Measurements from ENCODE around the gene VPS8. TPM values are rescaled to one million over a fixed set of nuclear protein-coding genes. Genes with fewer than 3 reads are reported as not detected.

VPS8 gene
- total and polyA plus RNA-seq, 2 of the 8 experiments (the other 6 are each of a cell fraction or from before 2014, with no cell fraction given): 13.0 to 41.0 TPM

DNA sequence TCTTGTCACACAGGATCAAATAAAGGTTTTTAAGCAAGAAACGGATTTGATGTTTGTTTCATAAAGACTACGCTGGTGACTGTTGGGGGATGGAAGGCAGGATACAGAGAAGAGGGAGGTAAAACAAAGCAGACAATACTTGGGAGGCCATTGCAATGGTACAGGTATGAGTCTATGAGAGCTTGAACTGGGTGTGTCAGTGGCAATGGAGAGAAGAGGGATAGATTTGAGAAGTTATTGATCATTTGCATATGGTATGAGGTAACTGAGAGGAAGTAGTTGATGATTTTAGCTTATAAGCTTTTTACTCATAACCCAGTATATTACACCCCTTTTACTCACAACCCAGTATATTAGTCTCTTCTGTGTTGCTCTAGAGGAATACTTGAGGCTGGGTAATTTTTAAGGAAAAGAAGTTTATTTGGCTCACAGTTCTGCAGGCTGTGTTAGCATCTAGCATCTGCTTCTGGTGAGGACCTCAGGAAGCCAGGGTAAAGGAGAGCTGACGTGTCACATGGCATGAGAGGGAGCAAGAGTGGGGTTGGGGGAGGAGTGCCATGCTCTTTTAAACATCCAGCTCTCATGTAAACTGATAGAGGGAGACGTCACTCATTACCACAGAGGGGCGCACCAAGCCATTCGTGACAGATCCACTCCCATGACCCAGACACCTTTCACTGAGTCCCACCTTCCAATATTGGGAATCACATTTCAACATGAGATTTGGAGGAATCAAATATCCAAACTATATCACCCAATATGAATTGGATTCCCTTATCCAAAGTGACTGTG lies 153.9 kb downstream of the VPS8 start:
- Histone ChIP-seq H3K79me2 (ENCODE audit: control insufficient read depth in 1 of 2, insufficient read depth in 2 of 2, low read length in 2 of 2) (no peaks in the 10 kb centered on the region), H3K4me2 (ENCODE audit: insufficient read depth in 1 of 2, low read depth in 2 of 2, low read length in 2 of 2) (no peak overlapping the region), H3K4me3 (ENCODE audit: extremely low read depth in 1 of 4, insufficient read depth in 2 of 4, low read depth in 3 of 4, low read length in 4 of 4) (no peak overlapping the region), H3K4ac (replicated peaks; ENCODE audit: insufficient read length, low read depth, low read length) (no peak overlapping the region), H2AFZ (ENCODE audit: low read length) (no peak overlapping the region), H3K36me3 (ENCODE audit: control insufficient read depth in 2 of 4, insufficient read depth in 4 of 4, low read length in 3 of 4) (peaks cover 0 to 5% (median 0%) of the 10 kb centered on the region in 4 experiments; a peak in 1 of 8 replicates), H3K27me3 (replicated peaks in 1 of 4; ENCODE audit: control insufficient read depth in 3 of 4, extremely low read depth in 1 of 4, insufficient read depth in 3 of 4, low read length in 3 of 4) (no peaks in the 10 kb centered on the region), H3K4me1 (replicated peaks in 1 of 4; ENCODE audit: control insufficient read depth in 3 of 4, insufficient read depth in 4 of 4, low read length in 3 of 4) (no peaks in the 10 kb centered on the region), H3K27ac (ENCODE audit: low read depth, low read length) (no peak overlapping the region), H3K23ac (ENCODE audit: insufficient read length) (no peak overlapping the region), H3K23me2 (ENCODE audit: low read depth, low read length) (no peaks in the 10 kb centered on the region; the same call in 1 of the 2 replicates), H2AK5ac (ENCODE audit: low read depth, low read length) (no peak overlapping the region), H2BK5ac (ENCODE audit: low read depth, low read length) (no peak overlapping the region), H4K91ac (replicated peaks; ENCODE audit: insufficient read length, low read length) (no peak overlapping the region), H2BK12ac (ENCODE audit: low read depth, low read length) (no peak overlapping the region), H2BK120ac (replicated peaks; ENCODE audit: low read depth, low read length) (no peak overlapping the region), H4K5ac (ENCODE audit: insufficient read length, low read depth, low read length) (no peak overlapping the region), H4K20me1 (replicated peaks in 1 of 2; ENCODE audit: control insufficient read depth in 1 of 2, insufficient read depth in 2 of 2, low read length in 2 of 2) (no peaks in the 10 kb centered on the region), H2BK20ac (ENCODE audit: low read length) (no peak overlapping the region), H3K56ac (replicated peaks; ENCODE audit: insufficient read length, low read depth, low read length) (no peak overlapping the region), H2BK15ac (ENCODE audit: low read length) (no peak overlapping the region), H4K8ac (ENCODE audit: extremely low read depth, insufficient read depth, low read length) (no peak overlapping the region), H3K9ac (replicated peaks in 1 of 4; ENCODE audit: extremely low read depth in 1 of 4, low read depth in 3 of 4, low read length in 3 of 4) (no peak overlapping the region), H3K9me3 (ENCODE audit: insufficient read depth in 2 of 2, low read depth in 1 of 2, low read length in 1 of 2) (no peaks in the 10 kb centered on the region), H3K79me1 (ENCODE audit: low read depth, low read length) (no peaks in the 10 kb centered on the region), H3K18ac (ENCODE audit: extremely low read depth, low read length) (no peak overlapping the region), H3K14ac (ENCODE audit: insufficient read length) (no peak overlapping the region)
- 90% methylated on average over 6 of the region's 6 CpGs; no CpG with 5 or more reads in 1 of the 2 experiments for WGBS, 2 experiments (ENCODE audit: extremely low coverage in 1 of 2, insufficient coverage in 1 of 2, insufficient read length in 1 of 2, insufficient replicate concordance in 2 of 2, low coverage in 1 of 2, low lambda C conversion rate in 2 of 2, missing lambda C conversion rate in 1 of 2)
- TF ChIP-seq POLR2AphosphoS5 (IDR thresholded peaks at IDR 0.05; ENCODE audit: low read depth, low read length) (no peak), CBX5 (IDR thresholded peaks at IDR 0.05; ENCODE audit: low read depth, low read length) (no peak), RAD21 (IDR thresholded peaks at IDR 0.05 in 1 of 2, conservative IDR thresholded peaks at IDR 0.05 in 1 of 2; ENCODE audit: low read depth in 2 of 2, low read length in 2 of 2) (peak; percentile 36 to 43), HDAC6 (IDR thresholded peaks at IDR 0.05; ENCODE audit: low read depth, low read length) (no peak)
- TF ChIP-seq, protein P1, sequence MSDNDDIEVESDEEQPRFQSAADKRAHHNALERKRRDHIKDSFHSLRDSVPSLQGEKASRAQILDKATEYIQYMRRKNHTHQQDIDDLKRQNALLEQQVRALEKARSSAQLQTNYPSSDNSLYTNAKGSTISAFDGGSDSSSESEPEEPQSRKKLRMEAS (IDR thresholded peaks at IDR 0.05): 0 out of 2 replicates have a peak, but pooled peaks have one; percentile 17
- TF ChIP-seq, protein P2, sequence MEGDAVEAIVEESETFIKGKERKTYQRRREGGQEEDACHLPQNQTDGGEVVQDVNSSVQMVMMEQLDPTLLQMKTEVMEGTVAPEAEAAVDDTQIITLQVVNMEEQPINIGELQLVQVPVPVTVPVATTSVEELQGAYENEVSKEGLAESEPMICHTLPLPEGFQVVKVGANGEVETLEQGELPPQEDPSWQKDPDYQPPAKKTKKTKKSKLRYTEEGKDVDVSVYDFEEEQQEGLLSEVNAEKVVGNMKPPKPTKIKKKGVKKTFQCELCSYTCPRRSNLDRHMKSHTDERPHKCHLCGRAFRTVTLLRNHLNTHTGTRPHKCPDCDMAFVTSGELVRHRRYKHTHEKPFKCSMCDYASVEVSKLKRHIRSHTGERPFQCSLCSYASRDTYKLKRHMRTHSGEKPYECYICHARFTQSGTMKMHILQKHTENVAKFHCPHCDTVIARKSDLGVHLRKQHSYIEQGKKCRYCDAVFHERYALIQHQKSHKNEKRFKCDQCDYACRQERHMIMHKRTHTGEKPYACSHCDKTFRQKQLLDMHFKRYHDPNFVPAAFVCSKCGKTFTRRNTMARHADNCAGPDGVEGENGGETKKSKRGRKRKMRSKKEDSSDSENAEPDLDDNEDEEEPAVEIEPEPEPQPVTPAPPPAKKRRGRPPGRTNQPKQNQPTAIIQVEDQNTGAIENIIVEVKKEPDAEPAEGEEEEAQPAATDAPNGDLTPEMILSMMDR (IDR thresholded peaks at IDR 0.05; ENCODE audit: control extremely low read depth in 1 of 3, insufficient read depth in 1 of 3, low read depth in 1 of 3, low read length in 3 of 3): peak in 1 of 3 experiments; percentile 34; a peak in 2 of 4 replicates
- FAIRE-seq (peak; percentile 7), DNase-seq (ENCODE audit: low read depth in 1 of 2, low spot score in 2 of 2) (no peak)
- ChIA-PET POLR2A (ENCODE audit: partially characterized antibody) (no interaction called here), CTCF (ENCODE audit: partially characterized antibody) (interaction anchor here (0.5 to 1.4 kb wide), 13 partner anchors 10 to 210 kb away, joined by 3 to 4 read pairs (median 3); no protein-coding TSS in a partner anchor)
